Kidney (tissue), 14 donors: ENCODE results near the gene TAB2. TPM values are rescaled to one million over a fixed set of nuclear protein-coding genes. Genes with fewer than 3 reads are reported as not detected.

Experiments
- DNase-seq, 5 donors: peaks; one replicate each; pipeline ENCODE4 v3.0.0-alpha.2; 2013 to 2020
- FAIRE-seq: peaks from 2 replicates; lab custom pipeline; 2012; peaks lifted over from hg19 to GRCh38; lab: Jason Lieb, UNC
- H3K27ac ChIP-seq, 2 donors: one replicate each; pipeline ENCODE4 v1.7.0; 2013; ENCODE audit warnings: low read depth in 2 of 2, low read length in 2 of 2, inconsistent platforms in 1 of 2
- H3K27me3 ChIP-seq: one replicate; pipeline ENCODE4 v1.7.1; 2013; ENCODE audit warnings: low read length, inconsistent platforms; ENCODE audit not compliant: control insufficient read depth, insufficient read depth
- H3K36me3 ChIP-seq, 3 donors: one replicate each; pipeline versions ENCODE4 v1.7.0 to v1.7.1; 2013; ENCODE audit warnings: low read length in 3 of 3, control low read depth in 1 of 3, inconsistent platforms in 1 of 3; ENCODE audit not compliant: insufficient read depth in 3 of 3, control insufficient read depth in 2 of 3
- H3K4me1 ChIP-seq, 3 donors: one replicate each; pipeline versions ENCODE4 v1.7.0 to v1.7.1; 2013; ENCODE audit warnings: low read length in 3 of 3, inconsistent platforms in 1 of 3, low read depth in 1 of 3; ENCODE audit not compliant: control insufficient read depth in 2 of 3, insufficient read depth in 2 of 3
- H3K4me3 ChIP-seq, 3 donors: one replicate each; pipeline versions ENCODE4 v1.7.0 to v1.8.1; 2013; ENCODE audit warnings: low read length in 3 of 3, control low read depth in 1 of 3, inconsistent platforms in 1 of 3
- H3K9ac ChIP-seq, 3 donors: one replicate each; pipeline versions ENCODE4 v1.7.0 to v1.7.1; 2013; ENCODE audit warnings: low read length in 3 of 3, control low read depth in 1 of 3, inconsistent platforms in 1 of 3
- H3K9me3 ChIP-seq, 3 donors: one replicate each; pipeline versions ENCODE4 v1.7.0 to v1.7.1; 2013; ENCODE audit warnings: low read length in 3 of 3, control low read depth in 1 of 3, inconsistent platforms in 1 of 3; ENCODE audit not compliant: control insufficient read depth in 2 of 3, insufficient read depth in 1 of 3
- intact Hi-C: fragments of 100-400 bp; cut with DNase I; formaldehyde crosslinking; loops from one replicate; pipeline ENCODE4 v1.11.1; 2022
- polyA plus RNA-seq: library from polyadenylated mRNA; stranded (reverse); fragments of 350-450 nt; fragmentation: Illumina TruSeq; extraction: RNeasy Lipid Tissue Mini Kit (QIAGEN cat#74804); gene quantifications from one replicate; pipeline ENCODE4 v1.2.3, GENCODE V29; 2014; ENCODE audit warnings: low read depth, low replicate concordance; ENCODE audit not compliant: insufficient read depth
- total RNA-seq: library from RNA; stranded (reverse); fragmentation: NEBNext Ultra II Directional; extraction: Animal tissue kit (Norgen Biotek cat#: 25700); gene quantifications from one replicate; pipeline ENCODE4 v1.2.1, GENCODE V29; 2021
- TF ChIP-seq, protein P1 (sequence below): IDR thresholded peaks from 3 replicates; pipeline ENCODE4 v1.5.1; 2012; ENCODE audit warnings: mild to moderate bottlenecking, moderate library complexity, borderline replicate concordance; ENCODE audit not compliant: insufficient read depth; ENCODE audit errors: extremely low read depth
- donor health status: control.
- donor health status: control.
- donor health status: control.
- donor health status: control.
- donor health status: control.
- donor health status: DM: yes; HTN: yes; CAD: no.
- donor health status: Normal renal cell carcinoma (clear cell type).

Gene TAB2
- total and polyA plus RNA-seq, 2 donors from 2014 or later: 23.2 to 50.1 TPM

DNA sequence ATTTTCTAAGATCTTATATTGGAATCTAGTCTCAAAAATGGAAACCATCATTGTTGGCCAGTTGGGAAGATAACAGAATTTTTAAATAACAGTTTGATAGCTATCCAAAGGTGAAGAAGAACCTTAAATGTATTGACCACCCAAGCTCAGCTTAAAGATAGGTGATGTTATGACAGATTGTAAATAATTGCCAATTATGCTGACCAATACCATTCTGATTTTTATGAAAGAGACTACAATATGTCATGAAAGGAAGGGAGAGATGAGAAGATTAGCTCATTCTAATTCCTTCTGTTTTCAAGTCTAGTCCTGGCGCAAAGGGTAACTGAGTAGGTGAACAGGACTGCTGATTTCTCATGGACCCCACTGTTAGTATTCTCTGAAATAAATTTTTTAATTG lies 5.7 kb upstream of the TAB2 start:
- no peak for FAIRE-seq

DNA sequence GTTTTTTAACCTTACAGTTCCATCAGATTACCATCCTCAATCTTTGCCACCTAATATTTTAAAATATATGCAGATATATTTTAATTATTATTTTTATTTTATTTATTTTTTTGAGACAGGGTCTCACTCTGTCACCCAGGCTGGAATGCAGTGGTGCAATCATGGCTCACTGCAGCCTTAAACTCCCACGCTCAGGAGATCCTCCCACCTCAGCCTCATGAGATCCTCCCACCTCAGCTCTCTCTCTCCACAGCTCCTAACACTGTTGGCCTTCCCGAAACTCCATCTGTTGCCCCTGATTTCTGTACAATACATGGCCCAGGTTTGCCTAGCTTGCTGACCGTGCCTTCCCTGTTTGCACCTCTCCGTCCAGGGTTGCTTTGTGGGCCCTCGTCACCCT lies 4.4 kb upstream of the TAB2 start:
- H3K9me3 ChIP-seq: no peaks in the 10 kb centered on the region
- intact Hi-C loops: no loop called here
- no peak overlapping the region for H3K4me3 ChIP-seq
- H3K36me3 ChIP-seq: no peaks in the 10 kb centered on the region
- no peak overlapping the region for H3K27ac ChIP-seq
- no peak for DNase-seq
- no peaks in the 10 kb centered on the region for H3K27me3 ChIP-seq
- FAIRE-seq: no peak
- no peaks in the 10 kb centered on the region for H3K4me1 ChIP-seq
- TF ChIP-seq, protein P1, sequence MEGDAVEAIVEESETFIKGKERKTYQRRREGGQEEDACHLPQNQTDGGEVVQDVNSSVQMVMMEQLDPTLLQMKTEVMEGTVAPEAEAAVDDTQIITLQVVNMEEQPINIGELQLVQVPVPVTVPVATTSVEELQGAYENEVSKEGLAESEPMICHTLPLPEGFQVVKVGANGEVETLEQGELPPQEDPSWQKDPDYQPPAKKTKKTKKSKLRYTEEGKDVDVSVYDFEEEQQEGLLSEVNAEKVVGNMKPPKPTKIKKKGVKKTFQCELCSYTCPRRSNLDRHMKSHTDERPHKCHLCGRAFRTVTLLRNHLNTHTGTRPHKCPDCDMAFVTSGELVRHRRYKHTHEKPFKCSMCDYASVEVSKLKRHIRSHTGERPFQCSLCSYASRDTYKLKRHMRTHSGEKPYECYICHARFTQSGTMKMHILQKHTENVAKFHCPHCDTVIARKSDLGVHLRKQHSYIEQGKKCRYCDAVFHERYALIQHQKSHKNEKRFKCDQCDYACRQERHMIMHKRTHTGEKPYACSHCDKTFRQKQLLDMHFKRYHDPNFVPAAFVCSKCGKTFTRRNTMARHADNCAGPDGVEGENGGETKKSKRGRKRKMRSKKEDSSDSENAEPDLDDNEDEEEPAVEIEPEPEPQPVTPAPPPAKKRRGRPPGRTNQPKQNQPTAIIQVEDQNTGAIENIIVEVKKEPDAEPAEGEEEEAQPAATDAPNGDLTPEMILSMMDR: no peak
- no peak overlapping the region for H3K9ac ChIP-seq

More for the DNA sequence above, 5.7 kb upstream of the TAB2 start:
- Histone ChIP-seq H3K4me1 (no peaks in the 10 kb centered on the region), H3K36me3 (no peaks in the 10 kb centered on the region), H3K4me3 (no peak overlapping the region), H3K27ac (no peak overlapping the region), H3K9me3 (no peaks in the 10 kb centered on the region), H3K9ac (no peak overlapping the region), H3K27me3 (no peaks in the 10 kb centered on the region)
- intact Hi-C loops: no loop called here
- TF ChIP-seq, protein P1: no peak
- no peak for DNase-seq

DNA sequence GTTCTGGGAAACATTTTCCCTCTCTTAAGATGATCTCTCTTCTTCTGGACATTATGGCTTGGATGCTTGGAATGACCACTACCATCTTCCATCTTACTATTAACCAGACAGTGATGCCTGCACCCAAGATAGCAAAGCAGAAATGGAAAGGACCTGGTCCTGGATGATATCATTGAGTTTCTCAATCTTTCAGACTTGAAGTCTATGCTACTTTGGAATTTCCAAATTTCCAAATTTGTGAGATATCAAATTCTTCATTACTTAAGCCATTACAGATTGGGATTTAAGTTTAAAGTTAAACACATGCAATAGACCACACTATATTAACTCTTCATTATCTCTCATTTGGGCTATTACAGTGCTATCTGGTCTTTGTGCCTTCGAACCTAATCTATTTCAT lies 3.7 kb upstream of the TAB2 start:
- Histone ChIP-seq H3K4me3 (no peak overlapping the region), H3K36me3 (no peaks in the 10 kb centered on the region), H3K4me1 (peaks cover 0 to 2% (median 0%) of the 10 kb centered on the region in 3 donors), H3K9me3 (no peaks in the 10 kb centered on the region), H3K9ac (no peak overlapping the region), H3K27ac (no peak overlapping the region), H3K27me3 (no peaks in the 10 kb centered on the region)
- FAIRE-seq (no peak), DNase-seq (no peak)
- TF ChIP-seq, protein P1: no peak
- intact Hi-C loops: no loop called here

DNA sequence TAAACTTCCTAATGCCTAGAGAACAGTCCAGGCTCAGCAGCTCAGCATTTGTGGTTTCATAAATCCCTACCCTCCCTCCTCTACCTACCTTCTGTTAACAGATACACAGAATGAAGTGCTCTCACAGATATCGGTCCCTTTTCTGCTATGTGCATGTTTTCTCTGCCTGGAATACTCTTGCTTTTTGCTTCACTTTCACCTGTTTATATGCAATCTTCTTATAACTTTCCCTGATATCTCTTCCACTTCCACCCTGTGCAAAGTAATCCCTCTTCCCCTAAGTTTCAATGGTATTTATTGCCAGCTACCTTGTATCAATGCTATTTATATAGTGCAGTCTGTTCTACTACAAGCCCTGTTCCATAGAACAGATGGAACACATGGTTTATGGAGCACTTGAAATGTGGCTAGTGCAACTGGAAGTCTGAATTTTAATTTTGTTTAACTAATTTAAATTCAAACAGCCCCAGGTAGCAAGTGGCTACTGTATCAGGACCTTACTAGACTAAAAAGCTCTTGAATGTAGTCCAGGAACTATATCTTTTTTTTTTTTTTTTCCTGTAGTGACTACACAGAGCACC lies 3.1 kb upstream of the TAB2 start:
- Histone ChIP-seq H3K27ac (no peak overlapping the region), H3K9ac (no peak overlapping the region), H3K4me3 (no peak overlapping the region), H3K9me3 (no peaks in the 10 kb centered on the region), H3K4me1 (peaks cover 0 to 2% (median 0%) of the 10 kb centered on the region in 3 donors), H3K36me3 (no peaks in the 10 kb centered on the region), H3K27me3 (no peaks in the 10 kb centered on the region)
- FAIRE-seq (no peak), DNase-seq (no peak)
- intact Hi-C loops: no loop called here
- TF ChIP-seq, protein P1: no peak
